ENCODE data around the gene STPG2. TPM values are rescaled to one million over a fixed set of nuclear protein-coding genes. Genes with fewer than 3 reads are reported as not detected.

The STPG2 gene
- total and polyA plus RNA-seq, 10 donors: 0.03 to 2.0 (median 0.67) TPM; not detected in 1

DNA sequence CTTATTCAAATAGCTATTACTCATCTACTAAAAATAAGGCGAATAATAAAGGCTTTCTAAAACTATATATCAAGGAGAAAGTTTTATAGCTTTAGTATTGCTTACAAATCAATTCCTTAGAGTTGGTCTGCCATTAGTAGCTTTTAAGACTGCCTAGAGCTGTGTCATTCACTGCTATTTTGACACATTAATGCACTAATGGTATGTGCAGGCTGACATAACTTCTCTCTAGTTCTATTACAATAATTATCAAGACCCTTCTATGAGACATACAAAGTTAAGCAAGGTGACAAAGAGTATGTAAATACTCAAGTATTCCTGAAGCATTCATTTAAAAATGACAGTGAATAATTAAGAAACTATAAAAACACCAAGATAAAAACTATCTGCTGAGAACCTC, 625.3 kb downstream of the STPG2 start:
- intact Hi-C loops (cut with DNase I; ENCODE audit: low total_unique reads): no loop called here

DNA sequence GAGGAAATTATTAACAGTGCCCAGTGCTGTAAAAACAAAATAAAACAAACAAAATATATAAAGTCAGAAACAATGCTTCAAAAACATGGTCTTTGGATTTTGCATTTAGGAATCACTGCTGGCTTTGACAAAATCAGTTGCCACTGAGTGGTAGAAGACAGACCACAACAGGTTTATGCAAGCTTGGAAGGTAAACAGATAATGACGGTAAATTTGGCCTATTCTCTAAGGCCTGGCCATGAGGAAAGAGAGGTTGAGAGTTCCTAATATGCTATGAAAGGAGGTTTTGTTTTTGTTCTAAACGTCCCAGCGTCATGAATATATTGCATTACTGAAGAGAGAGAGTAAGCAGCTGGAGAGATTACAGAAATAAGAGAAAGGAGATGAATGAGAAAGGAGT, 629.4 kb downstream of the STPG2 start:
- 74 to 91% (median 86%) methylated on average over 3 of the region's 3 CpGs for WGBS, 5 donors
- intact Hi-C loops (cut with DNase I; ENCODE audit: low total_unique reads): no loop called here
- H3K4me1 ChIP-seq: no peaks in the 10 kb centered on the region

More for the DNA sequence above, 625.3 kb downstream of the STPG2 start:
- WGBS, 5 donors: 80 to 91% (median 83%) methylated on average over 1 of the region's 1 CpG
- no peak for TF ChIP-seq POLR2A (IDR thresholded peaks at IDR 0.05)
- TF ChIP-seq POLR2AphosphoS5 (IDR thresholded peaks at IDR 0.05): no peak
- no peak for TF ChIP-seq CTCF (IDR thresholded peaks at IDR 0.05 in 8 of 11, conservative IDR thresholded peaks at IDR 0.05 in 3 of 11)
- Histone ChIP-seq H3K4me1 (no peaks in the 10 kb centered on the region), H3K36me3 (no peaks in the 10 kb centered on the region), H3K27ac (no peak overlapping the region), H3K4me3 (no peak overlapping the region), H3K9me3 (peaks cover 0 to 9% (median 0%) of the 10 kb centered on the region in 8 donors), H3K27me3 (replicated peaks in 1 of 7) (no peaks in the 10 kb centered on the region)
- no peak for DNase-seq

More for the DNA sequence above, 629.4 kb downstream of the STPG2 start:
- Histone ChIP-seq H3K27ac (no peak overlapping the region), H3K4me3 (no peak overlapping the region), H3K27me3 (replicated peaks in 1 of 7) (no peaks in the 10 kb centered on the region), H3K36me3 (no peaks in the 10 kb centered on the region), H3K9me3 (peaks cover 0 to 9% (median 0%) of the 10 kb centered on the region in 8 donors)
- DNase-seq: no peak
- TF ChIP-seq POLR2AphosphoS5 (IDR thresholded peaks at IDR 0.05) (no peak), CTCF (IDR thresholded peaks at IDR 0.05 in 8 of 11, conservative IDR thresholded peaks at IDR 0.05 in 3 of 11) (no peak), POLR2A (IDR thresholded peaks at IDR 0.05) (no peak)

Other genes starting within 250 kb of the STPG2 start
- gene RAP1GDS1, start 117.9 kb upstream of the STPG2 start, total RNA-seq: 10 to 100 TPM; 42.7 to 55.1 (median 51.6) TPM
- 10 to 100 TPM; 13.5 to 19.8 (median 19.2) TPM for gene RAP1GDS1, start 117.9 kb upstream of the STPG2 start, polyA plus RNA-seq

All from spleen (tissue), 11 donors.